ENCODE results near the gene LSAMP. TPM values are rescaled to one million over a fixed set of nuclear protein-coding genes. Genes with fewer than 3 reads are reported as not detected.
A peak's percentile ranks its signal among the peaks of the same experiment; 100 is the strongest.
"Not testable (repeated sequence)": the region's sequence is repeated elsewhere in the genome, so short reads cannot be mapped to it uniquely, and the experiment has no call there.

The LSAMP gene
- polyA plus RNA-seq, 2 of the 4 experiments (the other 2 are of a cell fraction): 0.12 to 0.53 TPM

DNA sequence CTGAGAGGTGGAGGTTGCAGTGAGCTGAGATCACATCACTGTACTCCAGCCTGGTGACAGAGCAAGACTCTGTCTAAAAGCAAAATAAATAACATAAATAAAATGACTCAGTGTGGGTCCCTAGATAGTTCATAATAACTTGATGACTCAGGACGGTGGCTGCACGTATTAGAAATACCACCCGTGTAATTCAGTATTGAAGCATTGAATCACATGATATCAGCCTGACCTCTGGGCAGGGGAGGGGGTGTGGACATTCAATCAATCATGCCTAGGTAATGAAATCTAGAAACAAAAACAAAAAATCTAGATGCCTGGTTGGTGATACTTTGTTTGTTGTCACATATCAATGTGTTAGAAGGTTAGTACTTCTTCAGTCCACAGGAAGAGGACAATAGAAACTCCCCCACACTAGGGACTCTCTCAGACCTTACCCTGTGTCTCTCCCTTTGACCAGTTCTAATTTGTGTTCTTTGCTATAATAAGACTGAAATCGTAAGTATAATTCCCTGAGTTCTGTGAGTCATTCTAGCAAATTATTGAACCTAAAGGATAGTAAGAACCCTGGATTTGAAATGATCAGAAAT, 644.7 kb downstream of the LSAMP start:
- Histone ChIP-seq H3K9me3 (no peaks in the 10 kb centered on the region), H3K4me2 (peak overlapping the region; percentile 49), H3K4me3 (no peak overlapping the region), H3K4me1 (peaks cover 40% of the 10 kb centered on the region), H3K27ac (peak overlapping the region; percentile 21 to 42)
- CTCF ChIA-PET: interaction anchor here (1.3 to 2.0 kb wide), 3 partner anchors 9 to 17 kb away, joined by 3 to 7 read pairs (median 5); no protein-coding TSS in a partner anchor
- TF ChIP-seq FOSL2 (IDR thresholded peaks at IDR 0.05) (peak; percentile 76), FOSL2 (CRISPR knock-in tag; IDR thresholded peaks at IDR 0.05) (peak; percentile 75), EP300 (IDR thresholded peaks at IDR 0.05) (peak in 1 of 2 experiments; percentile 29; a peak in 1 of 5 replicates), FOXS1 (CRISPR knock-in tag; IDR thresholded peaks at IDR 0.05) (peak; percentile 71; the same call in 1 of the 2 replicates), GATA3 (IDR thresholded peaks at IDR 0.05; ENCODE audit: borderline replicate concordance) (peak; percentile 66; the same call in 1 of the 2 replicates), JUN (IDR thresholded peaks at IDR 0.05) (0 out of 5 replicates have a peak, but pooled peaks of 1 of the 2 experiments have one; percentile 22), JUNB (IDR thresholded peaks at IDR 0.05) (peak; percentile 82), RAD21 (conservative IDR thresholded peaks at IDR 0.05 in 1 of 2, IDR thresholded peaks at IDR 0.05 in 1 of 2) (no peak), MAFK (IDR thresholded peaks at IDR 0.05; ENCODE audit: partially characterized antibody) (peak; percentile 72), MAX (IDR thresholded peaks at IDR 0.05) (no peak), CEBPB (IDR thresholded peaks at IDR 0.05) (0 out of 4 replicates have a peak, but pooled peaks of 1 of the 2 experiments have one; percentile 2)
- TF ChIP-seq, protein P1, sequence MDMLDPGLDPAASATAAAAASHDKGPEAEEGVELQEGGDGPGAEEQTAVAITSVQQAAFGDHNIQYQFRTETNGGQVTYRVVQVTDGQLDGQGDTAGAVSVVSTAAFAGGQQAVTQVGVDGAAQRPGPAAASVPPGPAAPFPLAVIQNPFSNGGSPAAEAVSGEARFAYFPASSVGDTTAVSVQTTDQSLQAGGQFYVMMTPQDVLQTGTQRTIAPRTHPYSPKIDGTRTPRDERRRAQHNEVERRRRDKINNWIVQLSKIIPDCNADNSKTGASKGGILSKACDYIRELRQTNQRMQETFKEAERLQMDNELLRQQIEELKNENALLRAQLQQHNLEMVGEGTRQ (IDR thresholded peaks at IDR 0.05): 0 out of 2 replicates have a peak, but pooled peaks have one; percentile 46
- TF ChIP-seq, protein P2, sequence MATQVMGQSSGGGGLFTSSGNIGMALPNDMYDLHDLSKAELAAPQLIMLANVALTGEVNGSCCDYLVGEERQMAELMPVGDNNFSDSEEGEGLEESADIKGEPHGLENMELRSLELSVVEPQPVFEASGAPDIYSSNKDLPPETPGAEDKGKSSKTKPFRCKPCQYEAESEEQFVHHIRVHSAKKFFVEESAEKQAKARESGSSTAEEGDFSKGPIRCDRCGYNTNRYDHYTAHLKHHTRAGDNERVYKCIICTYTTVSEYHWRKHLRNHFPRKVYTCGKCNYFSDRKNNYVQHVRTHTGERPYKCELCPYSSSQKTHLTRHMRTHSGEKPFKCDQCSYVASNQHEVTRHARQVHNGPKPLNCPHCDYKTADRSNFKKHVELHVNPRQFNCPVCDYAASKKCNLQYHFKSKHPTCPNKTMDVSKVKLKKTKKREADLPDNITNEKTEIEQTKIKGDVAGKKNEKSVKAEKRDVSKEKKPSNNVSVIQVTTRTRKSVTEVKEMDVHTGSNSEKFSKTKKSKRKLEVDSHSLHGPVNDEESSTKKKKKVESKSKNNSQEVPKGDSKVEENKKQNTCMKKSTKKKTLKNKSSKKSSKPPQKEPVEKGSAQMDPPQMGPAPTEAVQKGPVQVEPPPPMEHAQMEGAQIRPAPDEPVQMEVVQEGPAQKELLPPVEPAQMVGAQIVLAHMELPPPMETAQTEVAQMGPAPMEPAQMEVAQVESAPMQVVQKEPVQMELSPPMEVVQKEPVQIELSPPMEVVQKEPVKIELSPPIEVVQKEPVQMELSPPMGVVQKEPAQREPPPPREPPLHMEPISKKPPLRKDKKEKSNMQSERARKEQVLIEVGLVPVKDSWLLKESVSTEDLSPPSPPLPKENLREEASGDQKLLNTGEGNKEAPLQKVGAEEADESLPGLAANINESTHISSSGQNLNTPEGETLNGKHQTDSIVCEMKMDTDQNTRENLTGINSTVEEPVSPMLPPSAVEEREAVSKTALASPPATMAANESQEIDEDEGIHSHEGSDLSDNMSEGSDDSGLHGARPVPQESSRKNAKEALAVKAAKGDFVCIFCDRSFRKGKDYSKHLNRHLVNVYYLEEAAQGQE (IDR thresholded peaks at IDR 0.05): no peak
- POLR2A ChIA-PET: interaction anchor here (0.6 kb wide), 1 partner anchor 16 kb away, joined by 3 read pairs; no protein-coding TSS in a partner anchor
- ATAC-seq (peak; percentile 85 to 89), DNase-seq (ENCODE audit: low read depth in 1 of 2, low spot score in 1 of 2) (peak; percentile 65 to 76), FAIRE-seq (no peak)
- WGBS (ENCODE audit: missing lambda C conversion rate): 2% methylated on average over 4 of the region's 4 CpGs

DNA sequence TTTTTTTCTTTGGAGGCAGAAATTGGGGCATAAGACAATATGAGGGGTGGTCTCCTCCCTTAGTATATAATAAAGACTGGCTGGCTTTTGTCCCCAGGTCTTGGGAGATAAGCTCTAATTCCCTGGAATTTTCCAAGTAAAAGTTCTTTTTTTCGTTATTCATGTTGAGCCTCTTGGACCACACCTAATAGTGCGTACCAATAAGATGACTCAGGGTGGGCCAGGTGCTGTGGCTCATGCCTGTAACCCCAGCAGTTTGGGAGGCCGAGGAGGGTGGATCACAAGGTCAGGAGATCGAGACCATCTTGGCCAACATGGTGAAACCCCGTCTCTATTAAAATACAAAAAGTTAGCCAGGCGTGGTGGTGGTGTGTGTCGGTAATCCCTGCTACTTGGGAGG, 645.2 kb downstream of the LSAMP start:
- ATAC-seq: peak in 1 of 2 experiments; percentile 49; a peak in 3 of 6 replicates
- peaks cover 35% of the 10 kb centered on the region for H3K4me1 ChIP-seq
- H3K27ac ChIP-seq: peak overlapping the region; percentile 21 to 33; a peak in 4 of 6 replicates
- WGBS (ENCODE audit: missing lambda C conversion rate): 68% methylated on average over 7 of the region's 7 CpGs
- H3K4me3 ChIP-seq; H3K9me3 ChIP-seq; DNase-seq (ENCODE audit: low read depth in 1 of 2, low spot score in 1 of 2); POLR2A ChIA-PET; FAIRE-seq: not testable (repeated sequence)
- peak overlapping the region; percentile 49 for H3K4me2 ChIP-seq
- CTCF ChIA-PET: interaction anchor here (1.3 to 2.0 kb wide), 3 partner anchors 9 to 16 kb away, joined by 3 to 7 read pairs (median 5); no protein-coding TSS in a partner anchor

GRCh38 chr3:115792206-115792955, 652.9 kb downstream of the LSAMP start:
- no peak for FAIRE-seq
- CTCF ChIA-PET: interaction anchor here (1.1 to 2.0 kb wide), 3 partner anchors 7 to 23 kb away, joined by 3 to 8 read pairs (median 5); no protein-coding TSS in a partner anchor
- no peaks in the 10 kb centered on the region for H3K9me3 ChIP-seq
- POLR2A ChIA-PET: interaction anchor here (1.0 kb wide), 1 partner anchor 9 kb away, joined by 4 read pairs; no protein-coding TSS in a partner anchor
- WGBS (ENCODE audit: missing lambda C conversion rate): 53% methylated on average over 6 of the region's 6 CpGs
- peak overlapping the region; percentile 66 for H3K4me2 ChIP-seq
- TF ChIP-seq GATA3 (IDR thresholded peaks at IDR 0.05; ENCODE audit: borderline replicate concordance) (no peak; the same call in 1 of the 2 replicates), JUNB (IDR thresholded peaks at IDR 0.05) (peak; percentile 20; the same call in 1 of the 2 replicates)
- ATAC-seq: peak; percentile 69 to 74
- DNase-seq (ENCODE audit: low read depth in 1 of 2, low spot score in 1 of 2): peak in 1 of 2 experiments; percentile 72
- peak overlapping the region; percentile 78 to 92 for H3K27ac ChIP-seq
- H3K4me1 ChIP-seq: peaks cover 49% of the 10 kb centered on the region
- no peak overlapping the region; the same call in 2 of the 3 replicates for H3K4me3 ChIP-seq

DNA sequence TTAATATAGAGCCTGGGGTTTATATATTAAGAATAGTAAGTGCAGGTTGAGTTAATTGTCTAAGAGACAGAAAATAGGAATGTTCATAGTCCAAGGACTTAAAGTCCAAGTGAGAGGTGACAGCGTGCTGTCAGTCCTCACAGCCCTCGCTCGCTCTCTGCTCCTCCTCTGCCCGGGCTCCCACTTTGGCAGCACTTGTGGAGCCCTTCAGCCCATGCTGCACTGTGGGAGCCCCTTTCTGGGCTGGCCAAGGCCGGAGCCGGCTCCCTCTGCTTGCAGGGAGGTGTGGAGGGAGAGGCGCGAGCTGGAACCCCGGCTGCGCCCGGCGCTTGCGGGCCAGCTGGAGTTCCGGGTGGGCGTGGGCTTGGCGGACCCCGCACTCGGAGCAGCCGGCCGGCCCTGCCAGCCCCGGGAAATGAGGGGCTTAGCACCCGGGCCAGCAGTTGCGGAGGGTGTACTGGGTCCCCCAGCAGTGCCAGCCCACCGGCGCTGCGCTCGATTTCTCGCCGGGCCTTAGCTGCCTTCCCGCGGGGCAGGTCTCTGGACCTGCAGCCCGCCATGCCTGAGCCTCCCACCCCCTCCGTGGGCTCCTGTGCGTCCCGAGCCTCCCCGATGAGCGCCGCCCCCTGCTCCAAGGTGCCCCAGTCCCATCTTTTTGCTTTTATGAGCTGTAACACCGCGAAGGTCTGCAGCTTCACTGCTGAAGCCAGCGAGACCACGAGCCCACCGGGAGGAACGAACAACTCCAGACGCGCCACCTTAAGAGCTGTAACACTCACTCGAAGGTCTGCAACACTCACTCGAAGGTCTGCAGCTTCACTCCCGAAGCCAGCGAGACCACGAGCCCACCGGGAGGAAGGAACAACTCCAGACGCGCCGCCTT, 653.8 kb downstream of the LSAMP start:
- Histone ChIP-seq H3K27ac (peak overlapping the region; percentile 78 to 92), H3K4me1 (peaks cover 49% of the 10 kb centered on the region), H3K4me2 (peak overlapping the region; percentile 66)
- FAIRE-seq; H3K9me3 ChIP-seq; ATAC-seq; H3K4me3 ChIP-seq; DNase-seq (ENCODE audit: low read depth in 1 of 2, low spot score in 1 of 2): not testable (repeated sequence)
- ChIA-PET POLR2A (interaction anchor here (1.0 kb wide), 1 partner anchor 8 kb away, joined by 4 read pairs; no protein-coding TSS in a partner anchor), CTCF (interaction anchor here (1.1 to 2.7 kb wide), 4 partner anchors 8 to 574 kb away, joined by 3 to 14 read pairs (median 6); no protein-coding TSS in a partner anchor)
- WGBS (ENCODE audit: missing lambda C conversion rate): 95% methylated on average over 37 of the region's 55 CpGs
